K562 (cell line): ENCODE measurements around the gene DPP10. TPM values are rescaled to one million over a fixed set of nuclear protein-coding genes. Genes with fewer than 3 reads are reported as not detected.

Source experiments
- ATAC-seq: fragments of 200-7000 bp; cut with Tn5 transposase; 3 replicates; pipeline ENCODE4 v1.9.1; 2020; ENCODE audit warnings: moderate library complexity
- BruUV-seq: library from RNA; stranded (reverse); fragments of 400-500 nt; replicated peaks from 2 replicates; lab custom pipeline; 2021; lab: Mats Ljungman, UMichigan
- CTCF ChIA-PET: fragments of 300-600 bp; formaldehyde crosslinking; extraction: SDS; loops from one replicate; lab custom pipeline; 2021; ENCODE audit warnings: low intra/inter-chr PET ratio; lab: Yijun Ruan, JAX
- POLR2A ChIA-PET: fragments of 300-600, 350-650 bp; sonication (Branson Sonifier 250); formaldehyde crosslinking; extraction: SDS; loops from one replicate; lab custom pipeline; 2021; ENCODE audit warnings: antibody characterized with exemption, inconsistent platforms; lab: Yijun Ruan, JAX
- DNase-seq, 4 experiments: peaks; one replicate each; pipeline versions ENCODE4 v3.0.0 to v3.0.0-alpha.2; 2011 to 2018; ENCODE audit warnings: low spot score in 3 of 4, mixed read lengths in 3 of 4; ENCODE audit errors: extremely low read depth in 1 of 4
- FAIRE-seq: peaks from 2 replicates; lab custom pipeline; 2011; peaks lifted over from hg19 to GRCh38; lab: Jason Lieb, UNC
- H2AFZ ChIP-seq: 2 replicates; pipeline ENCODE4 v1.6.0; 2011; ENCODE audit warnings: low read depth, low read length, control low read depth, inconsistent platforms
- H3K27ac ChIP-seq: fragments of 200-600 bp; 3 replicates; pipeline ENCODE4 v1.8.0; 2011; ENCODE audit warnings: low read depth, mild to moderate bottlenecking, control low read depth, inconsistent platforms, low read length, moderate library complexity, mixed read lengths; ENCODE audit errors: extremely low read depth
- H3K27me3 ChIP-seq, 2 experiments: fragments of 300-600 bp in 1 of 2; 2 replicates in 1 of 2; 3 replicates in 1 of 2; pipeline versions ENCODE4 v1.6.0 to v1.8.0; 2011; ENCODE audit warnings: inconsistent platforms in 2 of 2, low read length in 2 of 2, mild to moderate bottlenecking in 1 of 2, mixed read lengths in 1 of 2, moderate library complexity in 1 of 2; ENCODE audit not compliant: control insufficient read depth in 2 of 2, insufficient read depth in 2 of 2
- H3K36me3 ChIP-seq: fragments of 300-600 bp; 3 replicates; pipeline ENCODE4 v1.8.0; 2011; ENCODE audit warnings: mild to moderate bottlenecking, low read length, inconsistent platforms; ENCODE audit not compliant: control insufficient read depth, insufficient read depth
- H3K4me1 ChIP-seq, 2 experiments: fragments of 200-600 bp in 1 of 2; replicated peaks in 1 of 2; 2 replicates in 1 of 2; 3 replicates in 1 of 2; pipeline versions ENCODE4 v1.5.1 to v1.8.0; 2011; ENCODE audit warnings: inconsistent platforms in 2 of 2, low read length in 2 of 2, mild to moderate bottlenecking in 1 of 2, mixed read lengths in 1 of 2, moderate library complexity in 1 of 2; ENCODE audit not compliant: control insufficient read depth in 2 of 2, insufficient read depth in 2 of 2
- H3K4me2 ChIP-seq: 2 replicates; pipeline ENCODE4 v1.6.1; 2011; ENCODE audit warnings: low read length, control low read depth, inconsistent platforms, mixed read lengths; ENCODE audit not compliant: insufficient read depth
- H3K4me3 ChIP-seq: fragments of 200-600 bp; sonication (generic), shearing (Covaris generic); 2 replicates; pipeline ENCODE4 v1.5.1; 2016; ENCODE audit warnings: control low read depth, inconsistent platforms
- H3K79me2 ChIP-seq: fragments of 200-600 bp; 3 replicates; pipeline ENCODE4 v1.8.0; 2011; ENCODE audit warnings: low read length, inconsistent platforms; ENCODE audit not compliant: control insufficient read depth, insufficient read depth
- H3K9ac ChIP-seq, 2 experiments: 2 replicates each; pipeline versions ENCODE4 v1.6.0 to v1.6.1; 2011; ENCODE audit warnings: low read depth in 2 of 2, low read length in 2 of 2, control low read depth in 1 of 2, inconsistent platforms in 1 of 2, mild to moderate bottlenecking in 1 of 2, mixed read lengths in 1 of 2; ENCODE audit not compliant: insufficient read depth in 1 of 2
- H3K9me1 ChIP-seq: one replicate; pipeline ENCODE4 v1.6.0; 2011; ENCODE audit warnings: inconsistent platforms, mild to moderate bottlenecking, low read length, moderate library complexity; ENCODE audit not compliant: control insufficient read depth, insufficient read depth
- H3K9me3 ChIP-seq: replicated peaks from 2 replicates; pipeline ENCODE4 v1.5.1; 2011; ENCODE audit warnings: low read depth, low read length, inconsistent platforms; ENCODE audit not compliant: control insufficient read depth, insufficient read depth
- H4K20me1 ChIP-seq: replicated peaks from 2 replicates; pipeline ENCODE4 v1.6.1; 2011; ENCODE audit warnings: low read length, inconsistent platforms, mixed read lengths; ENCODE audit not compliant: control insufficient read depth, insufficient read depth
- CSDE1 ChIP-seq, 2 experiments: fragments of 450-650 bp; IDR thresholded peaks; 2 replicates each; pipeline ENCODE4 v1.6.1; 2016; ENCODE audit warnings: mild to moderate bottlenecking in 1 of 2
- ELF4 ChIP-seq: fragments of 450-650 bp; formaldehyde crosslinking; IDR thresholded peaks from 2 replicates; pipeline ENCODE4 v1.4.0; 2022; ENCODE audit warnings: missing genetic modification characterization
- ETS2 ChIP-seq: IDR thresholded peaks from 2 replicates; pipeline ENCODE4 v1.6.1; 2016; ENCODE audit warnings: borderline replicate concordance, missing genetic modification characterization, mild to moderate bottlenecking, moderate library complexity, missing compliant biosample characterization; ENCODE audit not compliant: poor library complexity, severe bottlenecking
- HDAC3 ChIP-seq: fragments of 450-650 bp; IDR thresholded peaks from 2 replicates; pipeline ENCODE4 v1.6.1; 2018; ENCODE audit warnings: borderline replicate concordance, mild to moderate bottlenecking, moderate library complexity; ENCODE audit not compliant: partially characterized antibody
- NCOR1 ChIP-seq: fragments of 450-650 bp; IDR thresholded peaks from 2 replicates; pipeline ENCODE4 v1.6.1; 2016; ENCODE audit warnings: mild to moderate bottlenecking, moderate library complexity
- RBM39 ChIP-seq: fragments of 200-400 bp; formaldehyde crosslinking; optimal IDR thresholded peaks from 2 replicates; pipeline ENCODE3; 2018; ENCODE audit warnings: low read depth, low read length
- SIN3B ChIP-seq: fragments of 450-650 bp; IDR thresholded peaks from 2 replicates; pipeline ENCODE4 v1.6.1; 2017; ENCODE audit warnings: low read depth, mild to moderate bottlenecking, moderate library complexity
- TEAD1 ChIP-seq, 2 experiments: fragments of 450-650 bp in 1 of 2; sonication (generic) in 1 of 2; formaldehyde crosslinking; IDR thresholded peaks; 2 replicates each; pipeline versions ENCODE4 v1.4.0 to v1.8.0; 2020 to 2022; ENCODE audit warnings: mild to moderate bottlenecking in 2 of 2, missing genetic modification reagents in 1 of 2
- U2AF1 ChIP-seq: fragments of 200-400 bp; formaldehyde crosslinking; optimal IDR thresholded peaks from 2 replicates; pipeline ENCODE3; 2017; ENCODE audit warnings: mild to moderate bottlenecking, low read depth, low read length, moderate library complexity
- ZNF584 ChIP-seq: fragments of 200-800 bp; sonication (Bioruptor generic); IDR thresholded peaks from 2 replicates; pipeline ENCODE4 v1.6.1; 2016; ENCODE audit warnings: low read depth, mild to moderate bottlenecking, missing genetic modification characterization, missing compliant biosample characterization
- ZNF707 ChIP-seq: fragments of 250-450 bp; sonication (Bioruptor Pico); conservative IDR thresholded peaks from 2 replicates; pipeline ENCODE4 v1.8.0; 2022; ENCODE audit warnings: inconsistent platforms, mild to moderate bottlenecking, moderate library complexity
- WGBS: fragments of 100-300 bp; shearing (Covaris generic); methylation state at CpG from one replicate; pipeline ENCODE4 v1.1.6; 2016; ENCODE audit warnings: low coverage, mixed read lengths; ENCODE audit not compliant: insufficient coverage; ENCODE audit errors: missing lambda C conversion rate; 5-methylcytosine and 5-hydroxymethylcytosine counted together
- in situ Hi-C: fragments of 300-500 bp; cut with MboI; formaldehyde crosslinking; loops from 4 replicates; pipeline ENCODE4 v1.15.0; 2018; ENCODE audit warnings: inconsistent platforms, mixed read lengths
- intact Hi-C: fragments of 100-400 bp; cut with micrococcal nuclease; formaldehyde crosslinking; loops from 2 replicates; pipeline ENCODE4 v1.14.2; 2022
- polyA plus RNA-seq, 8 experiments: library from polyadenylated mRNA; depleted of rRNA in 4 of 8; stranded (reverse) in 5 of 8; unstranded in 3 of 8; fragments of >200 nt; fragmentation: Nextera tagmentation in 2 of 8; fragmentation: Illumina TruSeq in 1 of 8; extraction: Ambion mirVana in 2 of 8; extraction: Trizol in 1 of 8; gene quantifications; 2 replicates each; pipeline versions ENCODE4 v1.2.1 to v1.2.3, GENCODE V29; 2011 to 2014; ENCODE audit warnings: inconsistent platforms in 1 of 8, missing spikeins in 1 of 8
- total RNA-seq, 7 experiments: library from RNA; depleted of rRNA in 6 of 7; stranded (reverse); fragments of >200 nt in 6 of 7; fragmentation: Illumina TruSeq in 2 of 7; extraction: Trizol in 2 of 7; gene quantifications; 2 replicates each; pipeline versions ENCODE4 v1.2.1 to v1.2.3, GENCODE V29; 2011 to 2021; ENCODE audit warnings: low replicate concordance in 1 of 7

The DPP10 gene
- total and polyA plus RNA-seq, 9 of the 15 experiments (the other 6 are each of a cell fraction or from before 2014, with no cell fraction given): not detected

DNA sequence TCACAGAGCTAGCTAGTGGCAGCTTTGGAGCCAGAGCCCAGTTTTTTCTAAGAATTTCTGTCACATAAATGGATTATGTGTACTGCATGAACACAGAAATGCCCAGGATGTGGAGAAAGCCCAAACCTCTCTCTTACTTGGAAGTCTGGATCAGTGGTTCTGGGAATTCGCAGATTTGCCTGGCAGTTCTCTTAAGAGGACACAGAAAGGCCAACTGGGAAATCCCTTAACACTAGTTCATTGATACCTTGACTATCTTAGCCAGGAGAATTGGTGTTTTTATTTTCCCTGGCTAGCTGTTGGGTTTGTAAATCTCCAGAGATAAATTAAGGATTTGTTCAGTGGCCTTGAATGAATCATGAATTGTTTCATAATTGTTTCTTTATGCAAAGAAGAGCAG is 95.3 kb downstream of the DPP10 start:
- CTCF ChIA-PET: no interaction called here
- no peak overlapping the region for H3K27ac ChIP-seq
- in situ Hi-C loops (no loop called here), intact Hi-C loops (no loop called here)
- no peaks in the 10 kb centered on the region for H3K36me3 ChIP-seq
- DNase-seq (no peak), ATAC-seq (no peak), FAIRE-seq (no peak)
- no peak overlapping the region for H3K9ac ChIP-seq
- no peaks in the 10 kb centered on the region for H4K20me1 ChIP-seq
- H3K79me2 ChIP-seq: no peaks in the 10 kb centered on the region
- TF ChIP-seq ELF4 (CRISPR knock-in tag) (no peak), ZNF707 (CRISPR knock-in tag) (no peak), CSDE1 (IDR thresholded peaks at IDR 0.05) (no peak), NCOR1 (no peak)
- H3K4me1 ChIP-seq: no peaks in the 10 kb centered on the region
- H3K27me3 ChIP-seq: no peaks in the 10 kb centered on the region
- POLR2A ChIA-PET: no interaction called here
- no TSS peak for BruUV-seq
- no peaks in the 10 kb centered on the region for H3K9me1 ChIP-seq
- WGBS: 0% methylated on average over 1 of the region's 1 CpG
- H3K9me3 ChIP-seq: no peaks in the 10 kb centered on the region
- no peak overlapping the region for H2AFZ ChIP-seq
- H3K4me3 ChIP-seq: no peak overlapping the region
- no peak overlapping the region for H3K4me2 ChIP-seq

DNA sequence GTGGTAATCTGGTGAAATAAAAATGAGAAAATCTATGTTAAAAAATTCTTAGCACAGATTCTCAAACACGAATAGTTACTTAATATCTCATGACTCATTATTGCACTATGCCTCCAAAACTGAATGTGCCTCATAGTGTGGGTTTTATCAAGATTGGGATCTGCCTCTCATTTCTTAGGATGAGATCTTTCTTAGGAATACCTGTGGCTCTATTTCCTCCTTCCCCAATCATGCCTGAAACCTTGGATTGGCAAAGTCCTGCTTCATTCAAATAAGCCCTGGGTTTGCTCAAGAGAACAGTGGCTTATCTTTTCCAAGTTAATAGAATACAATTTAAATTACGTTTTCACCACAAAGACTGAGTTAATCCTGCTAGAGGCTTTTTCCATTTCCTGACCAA is 100.3 kb downstream of the DPP10 start:
- no peak for ATAC-seq

More for the DNA sequence above, 100.3 kb downstream of the DPP10 start:
- Histone ChIP-seq H4K20me1 (no peaks in the 10 kb centered on the region), H3K9me1 (no peaks in the 10 kb centered on the region), H3K27me3 (no peaks in the 10 kb centered on the region), H3K4me3 (no peak overlapping the region), H3K79me2 (no peaks in the 10 kb centered on the region), H2AFZ (no peak overlapping the region), H3K9ac (no peak overlapping the region), H3K9me3 (no peaks in the 10 kb centered on the region), H3K36me3 (no peaks in the 10 kb centered on the region), H3K4me2 (no peak overlapping the region), H3K27ac (no peak overlapping the region), H3K4me1 (no peaks in the 10 kb centered on the region)
- FAIRE-seq (no peak), DNase-seq (no peak)
- no TSS peak for BruUV-seq
- intact Hi-C loops: no loop called here
- POLR2A ChIA-PET: no interaction called here
- CTCF ChIA-PET: no interaction called here
- 0% methylated on average over 2 of the region's 2 CpGs for WGBS
- in situ Hi-C loops: no loop called here
- no peak for TF ChIP-seq U2AF1
- no peak for TF ChIP-seq SIN3B
- TF ChIP-seq TEAD1 (CRISPR knock-in tag; IDR thresholded peaks at IDR 0.05): no peak
- no peak for TF ChIP-seq RBM39
- TF ChIP-seq ZNF584 (CRISPR knock-in tag): no peak
- TF ChIP-seq HDAC3: no peak
- TF ChIP-seq ETS2 (tag): no peak
- TF ChIP-seq, all 486 proteins: peak for 0
